K562 (cell line): ENCODE results near the gene FRMPD2.

Experiments used
- SP1 ChIP-seq: sonication (generic); formaldehyde crosslinking; IDR thresholded peaks from 2 replicates; pipeline ENCODE4 v1.8.1; 2022; ENCODE audit warnings: mild to moderate bottlenecking, missing genetic modification reagents
- TF ChIP-seq, protein P1 (sequence below), 2 experiments: fragments of 450-650 bp in 1 of 2; sonication (generic) in 1 of 2; formaldehyde crosslinking; conservative IDR thresholded peaks; 2 replicates each; pipeline versions ENCODE4 v1.4.0 to v1.8.1; 2020 to 2022; ENCODE audit warnings: mild to moderate bottlenecking in 1 of 2, missing genetic modification reagents in 1 of 2
- TF ChIP-seq, protein P2 (sequence below), 3 experiments: IDR thresholded peaks in 2 of 3; conservative IDR thresholded peaks in 1 of 3; 2 replicates each; pipeline ENCODE4 v1.5.1; 2011 to 2012; ENCODE audit warnings: low read length in 3 of 3, mild to moderate bottlenecking in 3 of 3, control low read depth in 2 of 3, improper control_type of control experiment in 1 of 3, inconsistent platforms in 1 of 3, low read depth in 1 of 3, mixed read lengths in 1 of 3, moderate library complexity in 1 of 3; ENCODE audit not compliant: insufficient read depth in 2 of 3

DNA sequence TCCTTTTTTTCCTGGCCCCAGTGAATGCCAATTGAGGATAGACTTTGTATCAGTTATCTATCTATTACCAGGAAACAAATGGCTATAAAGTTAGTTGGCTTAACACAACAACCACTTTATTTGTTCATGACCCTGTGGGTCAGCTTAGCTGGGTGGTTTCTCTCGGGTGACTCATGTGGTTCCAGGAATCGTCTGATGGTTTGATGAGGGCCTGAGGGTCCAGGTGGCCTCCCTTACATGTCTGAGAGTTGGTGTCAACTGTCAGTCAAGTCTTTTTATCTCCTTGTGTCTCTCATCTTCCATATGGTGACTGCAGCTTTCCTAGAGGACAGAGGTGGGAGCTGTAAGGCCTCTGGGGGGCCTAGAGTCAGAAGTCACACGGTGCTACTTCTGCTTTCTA, 16.7 kb upstream of the FRMPD2 start:
- TF ChIP-seq, protein P1, sequence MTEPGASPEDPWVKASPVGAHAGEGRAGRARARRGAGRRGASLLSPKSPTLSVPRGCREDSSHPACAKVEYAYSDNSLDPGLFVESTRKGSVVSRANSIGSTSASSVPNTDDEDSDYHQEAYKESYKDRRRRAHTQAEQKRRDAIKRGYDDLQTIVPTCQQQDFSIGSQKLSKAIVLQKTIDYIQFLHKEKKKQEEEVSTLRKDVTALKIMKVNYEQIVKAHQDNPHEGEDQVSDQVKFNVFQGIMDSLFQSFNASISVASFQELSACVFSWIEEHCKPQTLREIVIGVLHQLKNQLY (CRISPR knock-in tag; conservative IDR thresholded peaks at IDR 0.05): no peak
- TF ChIP-seq, protein P2, sequence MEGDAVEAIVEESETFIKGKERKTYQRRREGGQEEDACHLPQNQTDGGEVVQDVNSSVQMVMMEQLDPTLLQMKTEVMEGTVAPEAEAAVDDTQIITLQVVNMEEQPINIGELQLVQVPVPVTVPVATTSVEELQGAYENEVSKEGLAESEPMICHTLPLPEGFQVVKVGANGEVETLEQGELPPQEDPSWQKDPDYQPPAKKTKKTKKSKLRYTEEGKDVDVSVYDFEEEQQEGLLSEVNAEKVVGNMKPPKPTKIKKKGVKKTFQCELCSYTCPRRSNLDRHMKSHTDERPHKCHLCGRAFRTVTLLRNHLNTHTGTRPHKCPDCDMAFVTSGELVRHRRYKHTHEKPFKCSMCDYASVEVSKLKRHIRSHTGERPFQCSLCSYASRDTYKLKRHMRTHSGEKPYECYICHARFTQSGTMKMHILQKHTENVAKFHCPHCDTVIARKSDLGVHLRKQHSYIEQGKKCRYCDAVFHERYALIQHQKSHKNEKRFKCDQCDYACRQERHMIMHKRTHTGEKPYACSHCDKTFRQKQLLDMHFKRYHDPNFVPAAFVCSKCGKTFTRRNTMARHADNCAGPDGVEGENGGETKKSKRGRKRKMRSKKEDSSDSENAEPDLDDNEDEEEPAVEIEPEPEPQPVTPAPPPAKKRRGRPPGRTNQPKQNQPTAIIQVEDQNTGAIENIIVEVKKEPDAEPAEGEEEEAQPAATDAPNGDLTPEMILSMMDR (IDR thresholded peaks at IDR 0.05 in 2 of 3, conservative IDR thresholded peaks at IDR 0.05 in 1 of 3; ENCODE audit: insufficient read depth in 2 of 3, low read depth in 1 of 3, low read length in 3 of 3): peak in 1 of 3 experiments; percentile 8; a peak in 1 of 6 replicates
- TF ChIP-seq SP1 (CRISPR knock-in tag): no peak
